ENCODE results near the gene ERF. TPM values are rescaled to one million over a fixed set of nuclear protein-coding genes. Genes with fewer than 3 reads are reported as not detected.

ERF gene
- total RNA-seq, 1 experiment from 2014 or later = 17.0 TPM

GRCh38 chr19:42268704-42269477 is 14.0 kb upstream of the ERF start, which contains the start of gene CIC:
CIC (plus strand) TSS chr19:42269252; CDS start chr19:42271784, 2,532 bp downstream.
- CTCF ChIA-PET = no interaction called here
- H3K4me1 ChIP-seq (ENCODE audit: insufficient read depth, low read length) = peaks cover 22% of the 10 kb centered on the region
- H4K20me1 ChIP-seq (ENCODE audit: low read length) = no peaks in the 10 kb centered on the region
- POLR2A ChIA-PET (ENCODE audit: unreplicated experiment) = no interaction called here
- H3K79me2 ChIP-seq (ENCODE audit: low read length) = peaks cover 26% of the 10 kb centered on the region
- ATAC-seq (peak; percentile 85), DNase-seq (peak; percentile 99)
- H3K4me3 ChIP-seq (ENCODE audit: low read length) = peak within 1 kb of the TSS; percentile 80
- no peaks in the 10 kb centered on the region for H3K9me2 ChIP-seq (replicated peaks; ENCODE audit: low read length)
- intact Hi-C loops (cut with micrococcal nuclease) = loop anchor here (1.0 kb wide), 1 partner anchor 13 kb away; no protein-coding TSS in a partner anchor
- no peaks in the 10 kb centered on the region for H3K36me3 ChIP-seq (ENCODE audit: low read depth, low read length)
- H2AFZ ChIP-seq (ENCODE audit: low read length) = peak within 1 kb of the TSS; percentile 96
- no peaks in the 10 kb centered on the region for H3K9me3 ChIP-seq (ENCODE audit: low read length)
- H3K27ac ChIP-seq (ENCODE audit: low read length) = peak within 1 kb of the TSS; percentile 93
- TF ChIP-seq CTCF (conservative IDR thresholded peaks at IDR 0.05; ENCODE audit: low read depth, low read length) (no peak), EZH2phosphoT487 (IDR thresholded peaks at IDR 0.05; ENCODE audit: borderline replicate concordance, low read length) (no peak), EZH2 (IDR thresholded peaks at IDR 0.05; ENCODE audit: low read length, unreplicated experiment) (no peak)
- no peaks in the 10 kb centered on the region for H3F3A ChIP-seq (ENCODE audit: low read length, unreplicated experiment)
- H3K9ac ChIP-seq (ENCODE audit: low read length) = peak within 1 kb of the TSS; percentile 89
- no peaks in the 10 kb centered on the region for H3K27me3 ChIP-seq (ENCODE audit: low read length)
- peak within 1 kb of the TSS; percentile 99 for H3K4me2 ChIP-seq (ENCODE audit: low read length)
- TSS peak; percentile 92 for BruUV-seq (replicated peaks)

GRCh38 chr19:42268142-42268703 is 13.3 kb upstream of the ERF start:
- Histone ChIP-seq H3K9ac (ENCODE audit: low read length) (peak overlapping the region; percentile 89), H3K9me3 (ENCODE audit: low read length) (no peaks in the 10 kb centered on the region), H3K4me2 (ENCODE audit: low read length) (peak overlapping the region; percentile 99), H3K27me3 (ENCODE audit: low read length) (no peaks in the 10 kb centered on the region), H2AFZ (ENCODE audit: low read length) (peak overlapping the region; percentile 96), H4K20me1 (ENCODE audit: low read length) (no peaks in the 10 kb centered on the region), H3K4me1 (ENCODE audit: insufficient read depth, low read length) (peaks cover 22% of the 10 kb centered on the region), H3K9me2 (replicated peaks; ENCODE audit: low read length) (no peaks in the 10 kb centered on the region), H3K36me3 (ENCODE audit: low read depth, low read length) (no peaks in the 10 kb centered on the region), H3K27ac (ENCODE audit: low read length) (peak overlapping the region; percentile 84), H3K79me2 (ENCODE audit: low read length) (peaks cover 26% of the 10 kb centered on the region), H3K4me3 (ENCODE audit: low read length) (peak overlapping the region; percentile 80), H3F3A (ENCODE audit: low read length, unreplicated experiment) (no peaks in the 10 kb centered on the region)
- no peak for TF ChIP-seq CTCF (conservative IDR thresholded peaks at IDR 0.05; ENCODE audit: low read depth, low read length)
- TF ChIP-seq EZH2phosphoT487 (IDR thresholded peaks at IDR 0.05; ENCODE audit: borderline replicate concordance, low read length) = no peak
- no peak for TF ChIP-seq EZH2 (IDR thresholded peaks at IDR 0.05; ENCODE audit: low read length, unreplicated experiment)
- ChIA-PET CTCF (no interaction called here), POLR2A (ENCODE audit: unreplicated experiment) (no interaction called here)
- ATAC-seq (peak; percentile 68), DNase-seq (peak; percentile 97)
- intact Hi-C loops (cut with micrococcal nuclease) = loop anchor here (1.0 kb wide), 1 partner anchor 12 kb away; no protein-coding TSS in a partner anchor
- BruUV-seq (replicated peaks) = no TSS peak

Data from PC-3 (cell line).